Activated T-helper 9 cell treated with anti-CD3 and anti-CD28 coated beads, Interleukin-2, amount 50 U/mL, for 16 hours (primary cell): Measurements from ENCODE around the gene DNAJB4.
"Not testable (repeated sequence)": the region's sequence is repeated elsewhere in the genome, so short reads cannot be mapped to it uniquely, and the experiment has no call there.

Source experiments
- DNase-seq: peaks from one replicate; pipeline ENCODE4 v3.0.0-alpha.2; 2020; ENCODE audit warnings: low read depth

DNAJB4 gene

DNA sequence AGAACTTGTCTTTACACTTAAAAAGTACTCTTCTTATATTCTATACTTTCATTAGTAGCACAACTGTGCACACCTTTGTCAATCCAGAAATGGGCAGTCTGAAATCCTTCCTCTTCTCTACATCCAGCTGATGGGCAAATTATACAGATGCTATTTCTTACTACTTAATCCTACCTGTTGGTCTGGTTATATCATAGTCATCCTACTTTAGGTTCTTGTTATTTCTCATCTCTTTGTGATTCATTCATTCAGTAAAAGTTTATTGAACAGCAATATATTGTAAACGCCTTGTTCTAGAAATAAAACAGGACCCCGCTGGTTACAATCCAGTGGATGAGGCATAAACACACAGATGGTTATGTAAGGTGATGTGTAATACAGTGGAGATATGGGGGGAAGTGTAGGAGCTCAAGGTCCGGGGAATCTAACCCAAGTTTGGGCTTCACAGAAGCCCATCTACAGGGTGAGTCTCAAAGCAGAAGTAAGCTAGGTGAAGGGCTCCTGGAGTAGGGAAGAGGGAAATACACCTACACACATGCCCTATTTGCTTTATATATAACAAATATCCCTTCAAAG is 14.0 kb upstream of the DNAJB4 start:
- DNase-seq = no peak

DNA sequence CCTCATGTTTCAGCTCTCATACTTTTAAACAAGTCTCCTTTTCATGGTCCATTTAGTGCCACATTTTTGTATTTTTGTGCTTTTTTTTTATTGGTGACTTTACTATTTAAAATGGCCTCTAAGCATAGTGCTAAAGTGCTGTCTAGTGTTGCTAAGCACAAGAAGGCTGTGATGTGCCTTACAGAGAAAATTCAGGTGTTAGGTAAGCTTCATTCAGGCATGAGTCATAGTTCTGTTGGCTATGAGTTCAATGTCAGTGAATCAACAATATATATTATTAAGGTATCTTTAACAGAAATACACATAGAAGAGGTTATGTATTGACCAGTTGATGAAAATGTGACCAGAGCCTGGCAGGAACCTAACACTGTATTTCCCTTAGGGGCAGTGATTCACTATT is 13.1 kb upstream of the DNAJB4 start:
- DNase-seq = no peak

DNA sequence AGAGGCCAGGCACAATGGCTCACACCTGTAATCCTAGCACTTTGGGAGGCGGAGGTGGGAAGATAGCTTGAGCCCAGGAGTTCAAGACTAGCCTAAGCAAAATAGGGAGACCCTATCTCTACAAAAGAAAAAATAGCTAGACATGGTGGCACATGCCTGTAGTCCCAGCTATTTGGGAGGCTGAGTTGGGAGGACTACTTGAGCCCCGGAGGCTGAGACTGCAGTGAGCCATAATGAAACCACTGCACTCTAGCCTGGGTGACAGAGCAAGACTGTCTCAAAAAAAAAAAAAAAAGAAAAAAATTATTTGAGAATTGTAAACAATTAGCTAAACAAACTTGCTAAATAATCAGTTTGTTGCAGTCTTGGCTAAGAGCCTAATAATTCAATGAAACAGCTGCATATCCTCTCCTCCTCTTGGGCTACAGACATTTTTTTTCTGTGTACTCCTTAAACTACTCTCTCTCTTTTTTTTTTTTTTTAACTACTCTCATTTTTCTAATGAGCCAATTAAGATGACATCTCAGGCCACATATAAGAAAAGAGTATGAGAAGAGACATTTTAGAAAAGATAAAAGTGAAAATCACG is 10.5 kb upstream of the DNAJB4 start:
- no peak for DNase-seq

DNA sequence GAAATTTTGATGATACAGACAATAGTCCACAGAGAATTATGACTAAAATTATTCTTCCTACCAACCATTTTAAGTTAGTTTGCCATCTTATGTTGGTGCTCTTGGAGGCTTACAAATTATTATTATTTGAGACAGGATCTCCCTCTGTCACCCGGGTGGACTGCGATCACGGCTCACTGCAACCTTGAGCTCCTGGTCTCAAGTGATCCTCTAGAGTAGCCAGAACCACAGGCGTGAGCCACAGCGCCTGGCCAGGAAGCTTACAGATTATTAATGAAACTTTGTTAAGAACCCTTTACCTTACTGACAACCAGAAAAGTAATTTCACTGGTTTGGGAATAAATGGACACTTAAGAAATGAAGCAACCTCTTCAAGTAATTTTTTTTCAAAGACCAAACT is 8.0 kb upstream of the DNAJB4 start:
- DNase-seq = no peak

DNA sequence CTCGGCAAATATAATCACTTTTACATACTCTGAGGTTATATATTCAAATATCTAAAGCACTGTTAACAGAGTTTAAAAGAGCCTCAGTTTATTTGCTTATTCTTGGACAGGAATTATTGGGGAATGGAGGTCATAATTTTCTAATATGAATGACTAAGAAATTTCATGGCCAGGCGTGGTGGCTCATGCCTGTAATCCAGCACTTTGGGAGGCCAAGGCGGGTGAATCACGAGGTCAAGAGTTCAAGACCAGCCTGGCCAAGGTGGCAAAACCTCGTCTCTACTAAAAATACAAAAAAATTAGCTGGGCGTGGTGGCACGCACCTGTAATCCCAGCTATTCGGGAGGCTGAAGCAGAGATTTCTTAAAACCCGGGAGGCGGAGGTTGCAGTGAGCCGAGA is 4.2 kb upstream of the DNAJB4 start:
- not testable (repeated sequence) for DNase-seq

DNA sequence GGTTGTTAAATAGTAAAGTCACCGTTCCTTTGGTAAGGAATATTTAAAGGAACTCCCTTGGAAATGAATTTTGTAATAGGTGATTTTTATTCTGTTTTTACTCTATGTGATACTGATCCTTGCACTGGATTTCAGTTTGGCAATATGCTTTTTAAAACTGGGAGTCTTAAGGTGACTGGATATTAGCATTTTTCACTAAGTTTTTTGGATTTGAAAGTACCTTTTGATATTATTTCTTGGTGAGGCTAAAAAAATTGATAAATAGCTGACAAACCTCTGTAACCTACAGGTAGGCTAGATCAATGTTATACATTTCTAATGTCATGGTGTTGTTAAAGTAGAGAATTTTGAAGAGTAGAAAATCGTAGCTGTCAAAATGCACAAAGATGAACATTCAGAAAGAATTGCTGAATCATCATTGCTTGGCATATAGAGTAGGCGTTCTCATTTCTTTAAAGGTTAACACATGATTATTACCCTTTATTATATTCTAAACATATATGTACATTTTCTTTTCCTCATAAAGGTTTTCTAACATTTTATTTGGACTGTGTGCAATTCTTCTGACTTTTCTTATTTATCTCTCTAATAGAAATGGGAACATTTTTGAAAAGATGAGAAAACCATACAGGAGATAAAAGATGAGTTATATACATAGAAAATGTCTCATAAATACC is 1.5 kb upstream of the DNAJB4 start:
- no peak for DNase-seq

- DNase-seq = no peak
Observed at GRCh38 chr1:78003882-78004718, 639 bp upstream of the DNAJB4 start.

DNA sequence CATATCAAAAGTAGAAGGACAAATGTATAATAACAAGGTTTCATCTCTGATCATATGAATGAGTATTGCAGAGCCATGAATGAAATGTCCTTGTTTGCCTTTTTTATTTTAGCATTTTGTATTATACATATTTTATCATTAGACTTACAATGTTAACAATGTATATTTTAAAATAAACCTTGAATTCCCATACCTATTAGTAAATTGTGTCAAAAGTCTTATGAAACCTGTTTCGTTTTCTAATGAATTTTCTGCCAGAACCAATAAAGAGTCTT is 646 bp downstream of the DNAJB4 start:
- no peak for DNase-seq

- DNase-seq = no peak
Observed at GRCh38 chr1:78005755-78006154, 1.0 kb downstream of the DNAJB4 start.

GRCh38 chr1:78006521-78006920 is 1.8 kb downstream of the DNAJB4 start:
- no peak for DNase-seq

- no peak for DNase-seq
Observed at GRCh38 chr1:78007677-78008341, 3.1 kb downstream of the DNAJB4 start.

GRCh38 chr1:78009276-78009675 is 4.5 kb downstream of the DNAJB4 start:
- no peak for DNase-seq

DNA sequence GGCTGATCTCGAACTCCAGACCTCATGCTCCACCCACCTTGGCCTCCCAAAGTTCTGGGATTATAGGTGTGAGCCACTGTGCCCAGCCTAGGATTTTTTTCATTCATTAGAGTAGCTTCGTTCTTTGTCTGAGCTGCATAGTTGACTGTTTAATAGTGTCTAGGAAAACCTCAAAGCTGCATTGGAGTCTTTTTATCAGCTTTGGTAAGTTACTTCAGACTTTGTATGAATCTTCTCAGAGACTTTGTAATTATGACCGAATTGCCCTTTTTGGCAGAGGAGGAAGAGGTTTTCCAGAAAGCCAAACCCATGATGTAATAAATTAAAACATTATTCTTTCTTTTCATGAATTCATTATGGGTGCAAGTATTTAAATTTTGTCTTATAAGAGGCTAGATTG is 5.1 kb downstream of the DNAJB4 start:
- no peak for DNase-seq

DNA sequence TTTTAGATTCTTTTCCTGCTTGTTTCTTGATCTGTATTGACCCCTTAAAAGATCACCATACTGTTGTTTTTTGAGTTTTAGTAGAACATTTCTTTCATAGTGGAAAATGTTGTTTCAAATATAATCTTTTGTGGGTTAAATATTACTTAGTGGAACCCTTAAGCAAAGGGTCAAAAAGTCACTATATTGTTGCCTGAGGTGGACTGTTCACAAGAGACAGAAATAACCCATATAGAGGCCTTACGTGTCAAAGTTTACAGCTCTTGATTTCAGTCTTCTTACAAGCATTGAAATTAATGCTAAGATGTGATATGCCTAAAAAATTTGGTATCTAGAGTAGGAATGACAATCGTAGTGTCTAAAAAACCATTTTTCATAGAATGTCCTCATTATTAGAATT is 6.3 kb downstream of the DNAJB4 start:
- DNase-seq = no peak

DNA sequence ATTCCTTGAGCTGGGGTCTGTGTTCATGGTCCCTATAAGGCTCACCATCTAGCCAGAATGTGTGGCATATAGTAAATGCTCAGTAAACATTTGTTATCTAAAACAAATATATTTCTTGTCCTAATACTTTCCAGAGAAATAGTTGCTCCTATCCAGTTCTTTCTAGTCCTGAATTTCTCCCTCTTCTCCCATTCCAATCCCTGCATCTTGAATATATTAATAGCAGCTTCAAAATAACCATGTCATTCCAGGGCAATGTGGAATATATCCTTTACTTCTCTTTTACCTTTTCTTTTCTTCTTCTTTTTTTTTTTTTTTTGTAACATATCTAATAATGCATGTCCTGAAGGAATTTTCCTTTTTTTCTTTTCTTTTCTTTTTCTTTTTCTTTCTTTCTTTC is 10.4 kb downstream of the DNAJB4 start:
- DNase-seq = no peak

DNA sequence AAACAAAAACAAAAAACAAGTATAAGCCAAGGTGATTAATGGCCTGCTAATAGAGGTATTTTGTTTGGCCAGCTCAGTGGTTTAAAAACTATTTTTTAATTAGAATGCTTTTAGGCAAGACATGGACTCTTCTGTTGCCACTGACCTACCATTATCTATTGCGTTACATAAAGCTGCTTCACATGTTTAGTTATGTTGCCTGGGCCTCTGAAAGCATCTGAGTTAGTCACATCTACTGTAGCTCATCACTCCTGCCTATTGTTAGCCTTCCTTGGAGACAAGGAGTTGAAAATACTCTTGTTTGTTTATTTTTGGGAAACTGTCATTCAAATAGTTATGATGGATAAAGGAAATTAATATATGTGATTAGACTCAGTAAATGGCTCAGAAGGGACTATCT is 14.3 kb downstream of the DNAJB4 start:
- DNase-seq = no peak

DNA sequence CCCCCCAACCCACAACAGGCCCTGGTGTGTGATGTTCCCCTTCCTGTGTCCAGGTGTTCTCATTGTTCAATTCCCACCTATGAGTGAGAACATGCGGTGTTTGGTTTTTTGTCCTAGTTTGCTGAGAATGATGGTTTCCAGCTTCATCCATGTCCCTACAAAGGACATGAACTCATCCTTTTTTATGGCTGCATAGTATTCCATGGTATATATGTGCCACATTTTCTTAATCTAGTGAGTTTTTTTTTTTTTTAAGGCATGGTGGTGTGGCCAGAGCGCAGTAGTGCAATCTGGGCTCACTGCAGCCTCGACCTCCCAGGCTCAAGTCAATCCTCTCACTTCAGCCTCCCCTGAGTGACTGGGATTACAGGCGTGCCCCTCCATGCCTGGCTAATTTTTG is 16.4 kb downstream of the DNAJB4 start:
- DNase-seq = not testable (repeated sequence)

GRCh38 chr1:78029793-78030192 is 25.1 kb downstream of the DNAJB4 start:
- DNase-seq = no peak

- no peak for DNase-seq
Observed at GRCh38 chr1:78032996-78033796, 28.5 kb downstream of the DNAJB4 start.

DNA sequence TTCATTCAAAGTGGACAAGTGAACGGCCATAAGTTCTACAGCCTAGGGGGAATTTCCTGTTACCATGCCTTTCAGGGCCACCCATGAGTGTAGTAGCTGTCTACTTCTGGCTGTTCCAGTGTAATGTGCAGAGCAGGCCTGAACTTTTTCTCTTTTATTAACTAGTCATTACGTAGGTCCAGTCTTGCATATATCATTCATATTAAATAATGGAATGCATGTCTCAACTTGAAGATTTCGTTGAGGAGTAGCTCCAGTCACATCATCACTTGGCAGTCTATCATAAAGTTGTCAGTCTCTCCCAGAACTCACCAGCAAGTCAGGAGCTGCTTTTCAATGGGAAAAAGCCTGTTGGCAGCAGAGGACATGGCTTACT is 29.0 kb downstream of the DNAJB4 start:
- no peak for DNase-seq

DNA sequence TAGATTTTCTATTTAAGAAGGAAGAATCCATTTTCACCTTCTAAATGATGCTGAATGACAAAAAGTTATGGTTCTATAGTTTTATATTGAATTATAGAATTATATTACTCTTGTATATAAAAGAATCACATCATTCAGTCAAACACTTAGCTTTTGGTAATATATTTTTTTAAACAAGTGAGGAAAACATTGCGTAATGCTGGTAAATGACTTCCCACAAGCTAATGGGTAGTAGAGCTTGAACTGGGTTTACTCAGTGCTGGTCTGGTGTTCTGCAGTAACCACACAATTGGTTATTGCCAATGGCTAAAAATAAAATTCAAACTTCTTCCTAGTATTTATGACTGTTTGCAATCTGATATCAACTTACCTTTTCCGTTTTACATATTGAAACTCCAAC is 30.4 kb downstream of the DNAJB4 start:
- no peak for DNase-seq

- no peak for DNase-seq
Observed at GRCh38 chr1:78036450-78036849, 31.7 kb downstream of the DNAJB4 start.
